H1 (cell line): ENCODE data around the gene MVD. TPM values are rescaled to one million over a fixed set of nuclear protein-coding genes. Genes with fewer than 3 reads are reported as not detected.

Source experiments
- CHD7 ChIP-seq: fragments of 300-600 bp; sonication (generic); IDR thresholded peaks from 2 replicates; pipeline ENCODE4 v1.7.1; 2012; ENCODE audit warnings: low read length, moderate library complexity, mild to moderate bottlenecking, inconsistent platforms; ENCODE audit not compliant: insufficient replicate concordance
- JUN ChIP-seq: IDR thresholded peaks from 2 replicates; pipeline ENCODE4 v1.6.1; 2011; ENCODE audit warnings: low read depth, mild to moderate bottlenecking, improper control_type of control experiment, low read length
- polyA plus RNA-seq, 7 experiments: library from polyadenylated mRNA; depleted of rRNA in 3 of 7; stranded (reverse) in 5 of 7; unstranded in 2 of 7; fragments of >200 nt in 5 of 7; fragments of 200-250 nt in 2 of 7; gene quantifications; 1 replicate in 5 of 7; 2 replicates in 1 of 7; 4 replicates in 1 of 7; pipeline versions ENCODE4 v1.2.1 to v1.2.3, GENCODE V29; 2011 to 2013; ENCODE audit warnings: missing spikeins in 2 of 7, mixed read lengths in 2 of 7
- total RNA-seq: library from RNA; stranded (reverse); fragmentation: NEBNext Ultra II Directional; extraction: Animal tissue kit (Norgen Biotek cat#: 25700); gene quantifications from 2 replicates; pipeline ENCODE4 v1.2.1, GENCODE V29; 2021

The MVD gene
- total and polyA plus RNA-seq, 2 of the 8 experiments (the other 6 are each of a cell fraction or from before 2014, with no cell fraction given): 47.2 to 77.3 TPM

DNA sequence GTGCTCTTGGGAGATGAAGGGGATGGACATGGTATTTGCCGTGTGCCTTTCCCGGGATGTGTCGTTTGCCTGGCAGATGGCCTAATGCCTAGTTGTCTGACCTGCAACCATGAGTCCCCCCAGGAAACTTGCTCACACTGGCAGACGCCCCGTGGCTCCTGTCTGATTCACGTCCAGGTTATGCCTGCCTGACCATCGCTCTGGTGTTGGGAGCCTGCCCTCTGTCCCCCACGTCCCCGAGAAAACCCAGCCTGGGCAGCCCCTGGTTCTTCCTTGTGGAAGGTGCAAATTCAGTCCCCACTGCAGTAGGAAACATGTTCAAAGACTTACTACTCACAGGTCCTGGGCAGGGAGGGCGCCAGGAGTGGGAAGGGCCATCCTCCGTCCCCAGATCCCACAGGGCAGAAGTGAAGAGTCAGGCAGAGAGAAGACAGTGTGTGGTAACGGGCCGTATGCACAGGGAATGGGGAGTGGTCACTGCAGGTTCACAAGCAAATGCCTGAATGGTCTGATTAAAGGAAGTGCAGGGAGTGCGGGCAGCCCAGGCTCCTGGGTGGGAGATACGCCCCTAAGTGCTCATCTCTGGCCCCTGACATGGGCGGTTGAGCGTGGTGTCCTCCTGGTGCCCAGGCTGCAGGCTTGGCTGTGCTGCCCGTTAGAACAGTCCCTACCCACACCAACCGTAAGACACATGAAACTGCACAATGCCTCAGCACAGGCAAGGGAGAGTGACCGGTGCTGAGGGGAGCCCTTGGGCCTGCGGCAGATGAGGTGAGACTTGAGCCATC lies 27.6 kb upstream of the MVD start (continued):
- TF ChIP-seq CHD7: no peak
- TF ChIP-seq JUN: no peak
